Osteocyte (in vitro differentiated cells): ENCODE measurements around the gene SLC6A5. TPM values are rescaled to one million over a fixed set of nuclear protein-coding genes. Genes with fewer than 3 reads are reported as not detected.

Source experiments
- DNase-seq: peaks from one replicate; pipeline ENCODE4 v3.0.0; 2021; ENCODE audit warnings: mixed read lengths; ENCODE audit not compliant: unreplicated experiment; ENCODE audit errors: extremely low spot score
- H3K27ac Mint-ChIP-seq: one replicate; pipeline ENCODE4 v1.8.0; 2021; ENCODE audit warnings: mild to moderate bottlenecking, mixed read lengths; ENCODE audit not compliant: unreplicated experiment
- H3K27me3 Mint-ChIP-seq: one replicate; pipeline ENCODE4 v1.8.0; 2021; ENCODE audit warnings: mixed read lengths; ENCODE audit not compliant: unreplicated experiment
- H3K36me3 Mint-ChIP-seq: one replicate; pipeline ENCODE4 v1.8.0; 2021; ENCODE audit warnings: mixed read lengths; ENCODE audit not compliant: unreplicated experiment
- H3K4me1 Mint-ChIP-seq: one replicate; pipeline ENCODE4 v1.8.0; 2021; ENCODE audit warnings: mixed read lengths; ENCODE audit not compliant: unreplicated experiment
- H3K4me3 Mint-ChIP-seq: one replicate; pipeline ENCODE4 v1.8.0; 2021; ENCODE audit warnings: mild to moderate bottlenecking, moderate library complexity, mixed read lengths; ENCODE audit not compliant: unreplicated experiment
- H3K9me3 Mint-ChIP-seq: one replicate; pipeline ENCODE4 v1.8.0; 2021; ENCODE audit warnings: mixed read lengths; ENCODE audit not compliant: unreplicated experiment
- total RNA-seq: library from RNA; stranded (reverse); gene quantifications from 2 replicates; pipeline ENCODE4 v1.2.1, GENCODE V29; 2021
- TF ChIP-seq, protein P1 (sequence below): fragments of 200-600 bp; sonication (generic); IDR thresholded peaks from 2 replicates; pipeline ENCODE4 v1.5.0; 2021; ENCODE audit warnings: antibody characterized with exemption, mild to moderate bottlenecking, moderate library complexity

The SLC6A5 gene
- total RNA-seq, 1 donor from 2014 or later = not detected

DNA sequence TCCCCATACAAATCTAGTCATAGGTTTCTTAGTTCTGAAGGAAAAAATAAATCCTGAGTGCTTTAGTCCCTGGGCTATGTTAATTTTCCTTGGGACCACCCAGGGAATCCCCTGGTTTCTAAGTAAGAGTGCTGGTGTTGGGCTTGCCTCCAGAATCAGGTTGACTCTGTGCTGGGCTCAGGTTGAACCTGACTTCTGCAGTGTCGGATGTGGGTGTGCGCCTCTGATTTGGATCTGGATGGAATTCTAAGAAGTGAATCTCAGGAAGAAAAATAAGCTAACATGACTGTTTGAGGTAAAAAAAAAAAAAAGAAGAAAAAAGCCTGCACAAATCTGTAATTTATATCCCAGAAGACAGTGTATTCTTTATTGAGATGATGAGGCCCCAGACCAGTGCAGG, 41.0 kb downstream of the SLC6A5 start:
- Mint-ChIP-seq H3K36me3 (no peaks in the 10 kb centered on the region), H3K4me3 (no peak overlapping the region), H3K4me1 (no peaks in the 10 kb centered on the region), H3K9me3 (no peaks in the 10 kb centered on the region), H3K27me3 (peaks cover 5% of the 10 kb centered on the region), H3K27ac (no peak overlapping the region)
- DNase-seq = no peak
- TF ChIP-seq, protein P1, sequence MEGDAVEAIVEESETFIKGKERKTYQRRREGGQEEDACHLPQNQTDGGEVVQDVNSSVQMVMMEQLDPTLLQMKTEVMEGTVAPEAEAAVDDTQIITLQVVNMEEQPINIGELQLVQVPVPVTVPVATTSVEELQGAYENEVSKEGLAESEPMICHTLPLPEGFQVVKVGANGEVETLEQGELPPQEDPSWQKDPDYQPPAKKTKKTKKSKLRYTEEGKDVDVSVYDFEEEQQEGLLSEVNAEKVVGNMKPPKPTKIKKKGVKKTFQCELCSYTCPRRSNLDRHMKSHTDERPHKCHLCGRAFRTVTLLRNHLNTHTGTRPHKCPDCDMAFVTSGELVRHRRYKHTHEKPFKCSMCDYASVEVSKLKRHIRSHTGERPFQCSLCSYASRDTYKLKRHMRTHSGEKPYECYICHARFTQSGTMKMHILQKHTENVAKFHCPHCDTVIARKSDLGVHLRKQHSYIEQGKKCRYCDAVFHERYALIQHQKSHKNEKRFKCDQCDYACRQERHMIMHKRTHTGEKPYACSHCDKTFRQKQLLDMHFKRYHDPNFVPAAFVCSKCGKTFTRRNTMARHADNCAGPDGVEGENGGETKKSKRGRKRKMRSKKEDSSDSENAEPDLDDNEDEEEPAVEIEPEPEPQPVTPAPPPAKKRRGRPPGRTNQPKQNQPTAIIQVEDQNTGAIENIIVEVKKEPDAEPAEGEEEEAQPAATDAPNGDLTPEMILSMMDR = no peak

DNA sequence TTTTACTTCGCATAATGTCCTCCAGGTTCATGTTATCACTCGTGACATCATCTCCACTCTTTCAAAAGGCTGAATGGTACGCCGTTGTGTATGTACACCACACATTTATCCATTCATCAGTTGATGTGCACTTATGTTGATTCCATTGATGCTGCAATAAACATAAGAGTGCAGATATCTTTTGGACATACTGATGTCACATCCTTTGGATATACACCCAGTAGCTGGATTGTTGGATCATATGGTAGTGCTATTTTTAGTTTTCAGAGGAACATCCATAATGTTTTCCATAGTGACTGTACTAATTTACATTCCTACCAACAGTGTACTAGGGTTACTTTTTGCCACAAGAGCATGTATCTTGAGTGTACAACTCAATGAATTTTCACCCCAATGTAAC, 45.0 kb downstream of the SLC6A5 start:
- Mint-ChIP-seq H3K27ac (no peak overlapping the region), H3K4me1 (no peaks in the 10 kb centered on the region), H3K9me3 (no peaks in the 10 kb centered on the region), H3K27me3 (peaks cover 15% of the 10 kb centered on the region), H3K36me3 (no peaks in the 10 kb centered on the region), H3K4me3 (no peak overlapping the region)
- DNase-seq = no peak
- TF ChIP-seq, protein P1 = no peak

- Mint-ChIP-seq H3K4me1 (no peaks in the 10 kb centered on the region), H3K9me3 (no peaks in the 10 kb centered on the region), H3K4me3 (no peak overlapping the region), H3K27ac (no peak overlapping the region), H3K36me3 (no peaks in the 10 kb centered on the region), H3K27me3 (peaks cover 17% of the 10 kb centered on the region)
- DNase-seq = no peak
- TF ChIP-seq, protein P1 = peak; percentile 88
Observed at GRCh38 chr11:20647976-20648565, 48.7 kb downstream of the SLC6A5 start.

GRCh38 chr11:20652150-20652806, 52.9 kb downstream of the SLC6A5 start:
- no peak overlapping the region for H3K27ac Mint-ChIP-seq
- no peaks in the 10 kb centered on the region for H3K9me3 Mint-ChIP-seq
- no peaks in the 10 kb centered on the region for H3K4me1 Mint-ChIP-seq
- no peak for DNase-seq
- H3K27me3 Mint-ChIP-seq = peaks cover 33% of the 10 kb centered on the region
- H3K36me3 Mint-ChIP-seq = no peaks in the 10 kb centered on the region
- TF ChIP-seq, protein P1 = no peak
- H3K4me3 Mint-ChIP-seq = no peak overlapping the region

DNA sequence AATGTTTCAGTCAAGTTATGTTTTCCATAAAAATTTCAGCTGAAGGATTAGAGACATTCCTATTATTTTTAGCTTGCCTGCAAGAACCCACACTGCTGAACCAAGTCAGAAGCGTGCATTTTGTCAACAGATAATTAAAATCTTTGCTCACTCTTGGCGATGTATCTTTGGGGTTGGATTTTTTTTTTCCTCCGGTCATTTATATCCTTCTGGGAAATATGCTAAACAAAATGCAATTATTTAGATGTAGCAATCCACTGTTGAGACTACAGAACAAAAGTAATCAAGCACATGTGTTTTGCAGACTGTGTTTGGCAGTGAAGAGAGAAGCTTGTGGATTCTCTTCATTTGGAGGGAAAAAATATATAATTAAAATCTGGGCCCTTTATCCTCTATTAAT, 54.6 kb downstream of the SLC6A5 start:
- peaks cover 30% of the 10 kb centered on the region for H3K27me3 Mint-ChIP-seq
- no peak overlapping the region for H3K4me3 Mint-ChIP-seq
- H3K27ac Mint-ChIP-seq = no peak overlapping the region
- no peak for DNase-seq
- H3K9me3 Mint-ChIP-seq = no peaks in the 10 kb centered on the region
- H3K4me1 Mint-ChIP-seq = no peaks in the 10 kb centered on the region
- H3K36me3 Mint-ChIP-seq = no peaks in the 10 kb centered on the region
- TF ChIP-seq, protein P1 = no peak
